B cell (primary cell): ENCODE results near the gene TNNI3. TPM values are rescaled to one million over a fixed set of nuclear protein-coding genes. Genes with fewer than 3 reads are reported as not detected.
A peak's percentile ranks its signal among the peaks of the same experiment; 100 is the strongest.

Experiments used
- ATAC-seq: fragments of 200-7000 bp; cut with Tn5 transposase; one replicate; pipeline ENCODE4 v1.10.0; 2021; ENCODE audit warnings: low read depth, mild to moderate bottlenecking, moderate number of reproducible peaks, moderate library complexity
- CTCF ChIA-PET: fragments of 350-600 bp; sonication (Branson Sonifier 250); formaldehyde crosslinking; loops from one replicate; lab custom pipeline; 2021; ENCODE audit warnings: antibody characterized with exemption, inconsistent platforms; lab: Charles Lee
- POLR2A ChIA-PET: fragments of 350-600 bp; sonication (Branson Sonifier 250); formaldehyde crosslinking; loops from one replicate; lab custom pipeline; 2021; ENCODE audit warnings: antibody characterized with exemption; lab: Charles Lee
- DNase-seq: peaks from one replicate; pipeline ENCODE4 v3.0.0; 2013
- H2AFZ ChIP-seq: 2 replicates; pipeline ENCODE4 v1.6.1; 2012; ENCODE audit warnings: mild to moderate bottlenecking, low read depth, low read length; ENCODE audit not compliant: insufficient read depth, poor library complexity, severe bottlenecking
- H3K27ac ChIP-seq, 2 donors: 1 replicate in 1 of 2; 2 replicates in 1 of 2; pipeline ENCODE4 v1.5.1; 2012 to 2013; ENCODE audit warnings: low read length in 2 of 2, mild to moderate bottlenecking in 2 of 2, moderate library complexity in 1 of 2
- H3K27me3 ChIP-seq, 4 experiments: fragments of 200-600 bp in 1 of 4; sonication (generic) in 1 of 4; replicated peaks in 1 of 4; 1 replicate in 2 of 4; 2 replicates in 2 of 4; pipeline versions ENCODE4 v1.6.1 to v1.7.0; 2013 to 2016; ENCODE audit warnings: low read length in 3 of 4, mild to moderate bottlenecking in 2 of 4, mixed read lengths in 1 of 4, moderate library complexity in 1 of 4; ENCODE audit not compliant: insufficient read depth in 4 of 4, control insufficient read depth in 3 of 4; ENCODE audit errors: control extremely low read depth in 1 of 4
- H3K36me3 ChIP-seq, 2 experiments: replicated peaks in 1 of 2; 1 replicate in 1 of 2; 2 replicates in 1 of 2; pipeline versions ENCODE4 v1.6.1 to v1.7.1; 2013; ENCODE audit warnings: low read length in 1 of 2; ENCODE audit not compliant: insufficient read depth in 2 of 2, control insufficient read depth in 1 of 2; ENCODE audit errors: control extremely low read depth in 1 of 2, extremely low read depth in 1 of 2
- H3K4me1 ChIP-seq, 2 donors: fragments of 200-600 bp in 1 of 2; sonication (generic) in 1 of 2; 1 replicate in 1 of 2; 2 replicates in 1 of 2; pipeline versions ENCODE4 v1.5.1 to v1.6.1; 2013 to 2017; ENCODE audit warnings: low read length in 2 of 2; ENCODE audit not compliant: control insufficient read depth in 2 of 2, insufficient read depth in 2 of 2
- H3K4me2 ChIP-seq: replicated peaks from 2 replicates; pipeline ENCODE3; 2012; ENCODE audit warnings: mild to moderate bottlenecking, low read depth, low read length; ENCODE audit not compliant: poor library complexity, severe bottlenecking
- H3K4me3 ChIP-seq, 5 experiments: fragments of 200-600 bp in 1 of 5; sonication (generic) in 1 of 5; 1 replicate in 3 of 5; 2 replicates in 2 of 5; pipeline versions ENCODE4 v1.5.1 to v1.7.0; 2011 to 2016; ENCODE audit warnings: low read length in 4 of 5, mild to moderate bottlenecking in 4 of 5, low read depth in 2 of 5, control low read depth in 1 of 5, moderate library complexity in 1 of 5; ENCODE audit not compliant: insufficient read depth in 1 of 5; ENCODE audit errors: control extremely low read depth in 1 of 5, extremely low read depth in 1 of 5
- H3K79me2 ChIP-seq: fragments of 200-600 bp; sonication (generic); one replicate; pipeline ENCODE4 v1.6.0; 2016; ENCODE audit warnings: low read length; ENCODE audit not compliant: control insufficient read depth, insufficient read depth
- H3K9ac ChIP-seq: fragments of 200-600 bp; sonication (generic); 2 replicates; pipeline ENCODE4 v1.6.1; 2017; ENCODE audit warnings: mild to moderate bottlenecking, low read length, moderate library complexity
- H3K9me3 ChIP-seq, 3 donors: one replicate each; pipeline versions ENCODE4 v1.6.1 to v1.7.1; 2013; ENCODE audit warnings: low read length in 2 of 3; ENCODE audit not compliant: control insufficient read depth in 2 of 3, insufficient read depth in 1 of 3; ENCODE audit errors: control extremely low read depth in 1 of 3
- H4K20me1 ChIP-seq: 2 replicates; pipeline ENCODE4 v1.6.0; 2012; ENCODE audit warnings: mild to moderate bottlenecking, low read length; ENCODE audit not compliant: insufficient read depth, control insufficient read depth, poor library complexity, severe bottlenecking
- H3K27ac Mint-ChIP-seq: one replicate; pipeline ENCODE4 v1.8.0; 2021; ENCODE audit warnings: mixed read lengths
- H3K27me3 Mint-ChIP-seq: one replicate; pipeline ENCODE4 v1.8.0; 2021; ENCODE audit warnings: mixed read lengths
- H3K4me1 Mint-ChIP-seq: one replicate; pipeline ENCODE4 v1.8.0; 2021; ENCODE audit warnings: mixed read lengths
- H3K4me3 Mint-ChIP-seq: one replicate; pipeline ENCODE4 v1.8.0; 2021; ENCODE audit warnings: mixed read lengths
- H3K9me3 Mint-ChIP-seq: one replicate; pipeline ENCODE4 v1.8.0; 2022; ENCODE audit warnings: mixed read lengths; ENCODE audit not compliant: insufficient read depth
- EZH2 ChIP-seq: IDR thresholded peaks from 2 replicates; pipeline ENCODE4 v1.6.1; 2012; ENCODE audit warnings: borderline replicate concordance, low read depth, mild to moderate bottlenecking, moderate library complexity, low read length; ENCODE audit not compliant: insufficient read depth, poor library complexity, severe bottlenecking
- WGBS: methylation state at CpG from one replicate; pipeline ENCODE4 v1.1.5; 2013; ENCODE audit warnings: missing lambda C conversion rate; ENCODE audit not compliant: insufficient coverage; 5-methylcytosine and 5-hydroxymethylcytosine counted together
- intact Hi-C: fragments of 100-400 bp; cut with micrococcal nuclease; formaldehyde crosslinking; loops from one replicate; pipeline ENCODE4 v1.10.0; 2022
- polyA minus RNA-seq: library from RNA; depleted of rRNA, polyadenylated mRNA; stranded (reverse); fragments of >200 nt; gene quantifications from 2 replicates; pipeline ENCODE4 v1.2.3, GENCODE V29; 2012
- polyA plus RNA-seq: library from polyadenylated mRNA; depleted of rRNA; stranded (reverse); fragments of >200 nt; gene quantifications from 2 replicates; pipeline ENCODE4 v1.2.3, GENCODE V29; 2012
- total RNA-seq, 2 donors: library from RNA; stranded (reverse); fragments of 120-200 nt in 1 of 2; gene quantifications; 1 replicate in 1 of 2; 2 replicates in 1 of 2; pipeline versions ENCODE4 v1.2.3 to v1.2.4, GENCODE V29; 2013 to 2022
- TF ChIP-seq, protein P1 (sequence below): fragments of 200-600 bp; IDR thresholded peaks from one replicate; pipeline ENCODE4 v1.8.0; 2022; ENCODE audit warnings: antibody characterized with exemption, mild to moderate bottlenecking

TNNI3 gene
- not detected in 2 replicates for total RNA-seq
- total RNA-seq (2013), result 0.28 TPM
- polyA plus RNA-seq, result not detected in 2 replicates
- polyA minus RNA-seq, result not detected in 2 replicates

DNA sequence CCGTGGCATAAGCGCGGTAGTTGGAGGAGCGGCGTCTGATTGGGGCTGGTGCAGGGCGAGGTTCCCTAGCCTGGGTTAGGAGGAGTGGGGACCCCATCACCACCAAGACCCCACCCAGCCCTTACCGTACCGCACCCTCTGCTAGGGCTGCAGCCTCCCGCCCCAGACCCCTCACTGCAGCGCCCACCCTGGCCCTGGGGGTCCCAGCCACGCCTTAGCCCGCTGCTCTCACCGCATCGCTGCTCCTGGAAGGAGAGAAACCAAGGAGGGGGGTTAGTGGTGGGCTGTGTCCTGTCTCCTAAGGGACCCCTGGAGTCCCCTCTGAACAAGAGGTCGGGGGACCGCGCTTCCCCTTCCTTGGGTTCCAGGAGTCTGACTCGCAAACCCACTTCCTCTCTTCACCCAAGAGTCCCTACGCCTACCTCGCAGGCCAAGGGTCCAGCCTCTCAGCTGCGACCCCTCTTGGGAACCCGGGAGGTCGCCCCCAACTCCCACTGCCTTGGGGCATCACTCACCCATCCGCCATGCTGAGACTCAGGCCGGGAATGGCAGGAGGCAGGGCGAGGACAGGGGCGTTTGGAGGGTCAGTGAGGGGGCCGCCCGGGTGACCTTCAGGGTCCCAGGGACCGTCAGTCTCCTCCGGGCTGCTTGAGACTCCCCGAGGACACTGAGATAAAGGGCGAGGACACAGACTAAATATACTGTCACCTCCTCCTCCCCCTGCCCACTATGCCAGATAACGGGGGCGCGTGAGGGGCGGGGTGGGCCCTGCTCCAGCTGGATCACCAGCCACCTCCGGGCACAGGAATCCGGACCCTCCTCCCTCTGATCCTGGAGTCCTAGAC lies at the start of gene TNNI3:
TSS of gene TNNI3 (minus strand) at position 669 of the 845 bp plus-strand sequence. CDS start at position 526, 143 bp downstream.
- Histone ChIP-seq H3K9ac (no peak within 1 kb of the TSS), H4K20me1 (no peaks in the 10 kb centered on the region), H3K27ac (no peak within 1 kb of the TSS), H2AFZ (no peak within 1 kb of the TSS), H3K4me3 (no peak within 1 kb of the TSS), H3K27me3 (peaks cover 0 to 67% (median 24%) of the 10 kb centered on the region in 4 experiments), H3K9me3 (peaks cover 0 to 57% (median 4%) of the 10 kb centered on the region in 3 donors), H3K4me1 (peaks cover 14 to 19% of the 10 kb centered on the region in 2 donors), H3K79me2 (no peaks in the 10 kb centered on the region), H3K4me2 (peak within 1 kb of the TSS; percentile 45), H3K36me3 (no peaks in the 10 kb centered on the region)
- WGBS, result 51% methylated on average over 24 of the region's 39 CpGs
- no peak for TF ChIP-seq EZH2
- TF ChIP-seq, protein P1, sequence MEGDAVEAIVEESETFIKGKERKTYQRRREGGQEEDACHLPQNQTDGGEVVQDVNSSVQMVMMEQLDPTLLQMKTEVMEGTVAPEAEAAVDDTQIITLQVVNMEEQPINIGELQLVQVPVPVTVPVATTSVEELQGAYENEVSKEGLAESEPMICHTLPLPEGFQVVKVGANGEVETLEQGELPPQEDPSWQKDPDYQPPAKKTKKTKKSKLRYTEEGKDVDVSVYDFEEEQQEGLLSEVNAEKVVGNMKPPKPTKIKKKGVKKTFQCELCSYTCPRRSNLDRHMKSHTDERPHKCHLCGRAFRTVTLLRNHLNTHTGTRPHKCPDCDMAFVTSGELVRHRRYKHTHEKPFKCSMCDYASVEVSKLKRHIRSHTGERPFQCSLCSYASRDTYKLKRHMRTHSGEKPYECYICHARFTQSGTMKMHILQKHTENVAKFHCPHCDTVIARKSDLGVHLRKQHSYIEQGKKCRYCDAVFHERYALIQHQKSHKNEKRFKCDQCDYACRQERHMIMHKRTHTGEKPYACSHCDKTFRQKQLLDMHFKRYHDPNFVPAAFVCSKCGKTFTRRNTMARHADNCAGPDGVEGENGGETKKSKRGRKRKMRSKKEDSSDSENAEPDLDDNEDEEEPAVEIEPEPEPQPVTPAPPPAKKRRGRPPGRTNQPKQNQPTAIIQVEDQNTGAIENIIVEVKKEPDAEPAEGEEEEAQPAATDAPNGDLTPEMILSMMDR, result no peak
- H3K9me3 Mint-ChIP-seq, result no peaks in the 10 kb centered on the region
- POLR2A ChIA-PET, result no interaction called here
- CTCF ChIA-PET, result interaction anchor here (1.5 kb wide), 1 partner anchor 16 kb away, joined by 5 read pairs; no protein-coding TSS in a partner anchor
- ATAC-seq (no peak), DNase-seq (no peak)
- peaks cover 40% of the 10 kb centered on the region for H3K27me3 Mint-ChIP-seq
- H3K4me3 Mint-ChIP-seq, result peak within 1 kb of the TSS; percentile 24
- H3K4me1 Mint-ChIP-seq, result peaks cover 18% of the 10 kb centered on the region
- intact Hi-C loops, result no loop called here
- H3K27ac Mint-ChIP-seq, result no peak within 1 kb of the TSS
